IMR-90 (cell line): ENCODE data around the gene NUDCD3. TPM values are rescaled to one million over a fixed set of nuclear protein-coding genes. Genes with fewer than 3 reads are reported as not detected.

Source experiments
- ATAC-seq: fragments of 200-7000 bp; cut with Tn5 transposase; 2 replicates; pipeline ENCODE4 v1.9.1; 2020; ENCODE audit warnings: low read depth, mild to moderate bottlenecking, moderate library complexity
- BruUV-seq: library from RNA; stranded (reverse); fragments of 400-500 nt; replicated peaks from 2 replicates; lab custom pipeline; 2021; lab: Mats Ljungman, UMichigan
- CTCF ChIA-PET: fragments of 300-600 bp; formaldehyde crosslinking; extraction: SDS; loops from one replicate; lab custom pipeline; 2021; ENCODE audit warnings: antibody characterized with exemption; lab: Yijun Ruan, JAX
- POLR2A ChIA-PET: fragments of 300-600 bp; sonication (Branson Sonifier 250); formaldehyde crosslinking; loops from one replicate; lab custom pipeline; 2022; ENCODE audit warnings: antibody characterized with exemption; ENCODE audit not compliant: unreplicated experiment; lab: Charles Lee
- DNase-seq: peaks from one replicate; pipeline ENCODE4 v3.0.0; 2013
- H2AFZ ChIP-seq: replicated peaks from 2 replicates; pipeline ENCODE3; 2013; ENCODE audit warnings: low read length, mild to moderate bottlenecking; ENCODE audit not compliant: poor library complexity
- H2AK5ac ChIP-seq: 2 replicates; pipeline ENCODE4 v1.6.1; 2013; ENCODE audit warnings: low read depth, low read length, inconsistent platforms
- H2AK9ac ChIP-seq: replicated peaks from 2 replicates; pipeline ENCODE3; 2013; ENCODE audit warnings: mild to moderate bottlenecking, low read depth, low read length, moderate library complexity; ENCODE audit not compliant: poor library complexity
- H2BK120ac ChIP-seq: 2 replicates; pipeline ENCODE4 v1.6.1; 2013; ENCODE audit warnings: low read depth, low read length, inconsistent platforms
- H2BK15ac ChIP-seq: 3 replicates; pipeline ENCODE4 v1.6.1; 2013; ENCODE audit warnings: low read depth, low read length, inconsistent platforms
- H2BK20ac ChIP-seq: 2 replicates; pipeline ENCODE4 v1.6.1; 2013; ENCODE audit warnings: low read depth, mild to moderate bottlenecking, inconsistent platforms, low read length, moderate library complexity
- H2BK5ac ChIP-seq: 2 replicates; pipeline ENCODE4 v1.6.1; 2013; ENCODE audit warnings: mild to moderate bottlenecking, low read depth, low read length, inconsistent platforms; ENCODE audit not compliant: poor library complexity, severe bottlenecking
- H3K14ac ChIP-seq: replicated peaks from 2 replicates; pipeline ENCODE4 v1.6.1; 2013; ENCODE audit warnings: low read depth, low read length, inconsistent platforms
- H3K18ac ChIP-seq: 2 replicates; pipeline ENCODE4 v1.6.1; 2013; ENCODE audit warnings: low read depth, low read length, control low read depth
- H3K23ac ChIP-seq: 2 replicates; pipeline ENCODE4 v1.6.1; 2013; ENCODE audit warnings: low read depth, low read length, inconsistent platforms
- H3K27ac ChIP-seq: 2 replicates; pipeline ENCODE4 v1.5.1; 2013; ENCODE audit warnings: mild to moderate bottlenecking, control low read depth, low read length; ENCODE audit not compliant: insufficient read depth
- H3K27me3 ChIP-seq: 2 replicates; pipeline ENCODE4 v1.6.1; 2013; ENCODE audit warnings: low read length; ENCODE audit not compliant: control insufficient read depth, insufficient read depth
- H3K36me3 ChIP-seq: 2 replicates; pipeline ENCODE4 v1.6.1; 2013; ENCODE audit warnings: low read length, mixed read lengths; ENCODE audit not compliant: control insufficient read depth, insufficient read depth
- H3K4ac ChIP-seq: 2 replicates; pipeline ENCODE4 v1.6.1; 2013; ENCODE audit warnings: low read depth, low read length, inconsistent platforms
- H3K4me1 ChIP-seq: 2 replicates; pipeline ENCODE4 v1.6.1; 2013; ENCODE audit warnings: low read length, mixed read lengths; ENCODE audit not compliant: control insufficient read depth, insufficient read depth
- H3K4me2 ChIP-seq: 2 replicates; pipeline ENCODE4 v1.6.1; 2013; ENCODE audit warnings: low read depth, mild to moderate bottlenecking, control low read depth, low read length, moderate library complexity
- H3K4me3 ChIP-seq: 2 replicates; pipeline ENCODE4 v1.5.1; 2013; ENCODE audit warnings: low read depth, mild to moderate bottlenecking, control low read depth, low read length, moderate library complexity; ENCODE audit not compliant: insufficient read depth
- H3K56ac ChIP-seq: 2 replicates; pipeline ENCODE4 v1.6.1; 2013; ENCODE audit warnings: low read length, inconsistent platforms; ENCODE audit not compliant: insufficient read depth; ENCODE audit errors: extremely low read depth
- H3K79me1 ChIP-seq, 2 experiments: 2 replicates each; pipeline ENCODE4 v1.6.1; 2013; ENCODE audit warnings: low read length in 2 of 2, inconsistent platforms in 1 of 2, low read depth in 1 of 2
- H3K9ac ChIP-seq: 2 replicates; pipeline ENCODE4 v1.6.1; 2013; ENCODE audit warnings: low read depth, low read length, control low read depth
- H3K9me1 ChIP-seq: 2 replicates; pipeline ENCODE4 v1.6.1; 2013; ENCODE audit warnings: low read length, inconsistent platforms; ENCODE audit not compliant: insufficient read depth
- H3K9me3 ChIP-seq: 2 replicates; pipeline ENCODE4 v1.6.1; 2013; ENCODE audit warnings: low read length; ENCODE audit not compliant: control insufficient read depth, insufficient read depth
- H4K20me1 ChIP-seq: 2 replicates; pipeline ENCODE4 v1.6.1; 2013; ENCODE audit warnings: low read length, inconsistent platforms; ENCODE audit not compliant: insufficient read depth
- H4K5ac ChIP-seq: 2 replicates; pipeline ENCODE4 v1.6.1; 2013; ENCODE audit warnings: mild to moderate bottlenecking, low read depth, low read length, control low read depth
- H4K8ac ChIP-seq, 2 experiments: 2 replicates each; pipeline ENCODE4 v1.6.1; 2013; ENCODE audit warnings: low read depth in 2 of 2, low read length in 2 of 2, control low read depth in 1 of 2, inconsistent platforms in 1 of 2
- H4K91ac ChIP-seq: 2 replicates; pipeline ENCODE4 v1.6.1; 2013; ENCODE audit warnings: low read depth, low read length, inconsistent platforms; ENCODE audit not compliant: insufficient read depth
- BHLHE40 ChIP-seq: fragments of 150-350 bp; IDR thresholded peaks from 2 replicates; pipeline ENCODE4 v1.6.1; 2016; ENCODE audit warnings: mild to moderate bottlenecking, low read depth, low read length
- CEBPB ChIP-seq: IDR thresholded peaks from 2 replicates; pipeline ENCODE4 v1.6.1; 2012; ENCODE audit warnings: low read depth, low read length, improper control_type of control experiment
- CHD1 ChIP-seq: IDR thresholded peaks from 2 replicates; pipeline ENCODE4 v1.6.1; 2012; ENCODE audit warnings: low read depth, low read length, improper control_type of control experiment
- CTCF ChIP-seq: conservative IDR thresholded peaks from 2 replicates; pipeline ENCODE4 v1.5.1; 2012; ENCODE audit warnings: mild to moderate bottlenecking, low read depth, low read length, improper control_type of control experiment
- ELK1 ChIP-seq: fragments of 150-350 bp; IDR thresholded peaks from 2 replicates; pipeline ENCODE4 v1.6.1; 2016; ENCODE audit warnings: low read depth, mild to moderate bottlenecking, low read length, moderate library complexity, borderline replicate concordance
- FOS ChIP-seq: fragments of 150-350 bp; IDR thresholded peaks from 2 replicates; pipeline ENCODE4 v1.6.1; 2016; ENCODE audit warnings: low read depth, low read length
- MAFK ChIP-seq: IDR thresholded peaks from 2 replicates; pipeline ENCODE4 v1.6.1; 2012; ENCODE audit warnings: low read depth, low read length, improper control_type of control experiment
- MAZ ChIP-seq: IDR thresholded peaks from 2 replicates; pipeline ENCODE4 v1.6.1; 2012; ENCODE audit warnings: low read depth, mild to moderate bottlenecking, low read length, improper control_type of control experiment, moderate library complexity, borderline replicate concordance
- MXI1 ChIP-seq: IDR thresholded peaks from 2 replicates; pipeline ENCODE4 v1.6.1; 2012; ENCODE audit warnings: low read depth, mild to moderate bottlenecking, low read length, moderate library complexity, borderline replicate concordance
- NFE2L2 ChIP-seq: fragments of 150-350 bp; IDR thresholded peaks from 2 replicates; pipeline ENCODE4 v1.6.1; 2016; ENCODE audit warnings: low read depth, mild to moderate bottlenecking, low read length
- POLR2A ChIP-seq: IDR thresholded peaks from 2 replicates; pipeline ENCODE4 v1.6.1; 2012; ENCODE audit warnings: mild to moderate bottlenecking, low read depth, low read length
- RAD21 ChIP-seq: IDR thresholded peaks from 2 replicates; pipeline ENCODE4 v1.6.1; 2012; ENCODE audit warnings: low read length, improper control_type of control experiment
- RCOR1 ChIP-seq: IDR thresholded peaks from 2 replicates; pipeline ENCODE4 v1.6.1; 2012; ENCODE audit warnings: mild to moderate bottlenecking, low read length, improper control_type of control experiment; ENCODE audit not compliant: insufficient replicate concordance
- RFX5 ChIP-seq: IDR thresholded peaks from 2 replicates; pipeline ENCODE4 v1.8.0; 2012; ENCODE audit warnings: low read depth, mild to moderate bottlenecking, low read length, moderate library complexity
- SMC3 ChIP-seq: fragments of 150-350 bp; IDR thresholded peaks from 2 replicates; pipeline ENCODE4 v1.6.1; 2016; ENCODE audit warnings: low read depth, mild to moderate bottlenecking, antibody characterized with exemption, low read length, moderate library complexity
- USF2 ChIP-seq: fragments of 150-350 bp; IDR thresholded peaks from 2 replicates; pipeline ENCODE4 v1.6.1; 2017; ENCODE audit warnings: mild to moderate bottlenecking, antibody characterized with exemption, low read length, low read depth
- WGBS, 2 experiments: methylation state at CpG; one replicate each; pipeline versions ENCODE4 v1.1.5 to v1.1.7; 2013; ENCODE audit warnings: missing lambda C conversion rate in 2 of 2; ENCODE audit not compliant: insufficient read length in 1 of 2; ENCODE audit errors: extremely low coverage in 2 of 2; 5-methylcytosine and 5-hydroxymethylcytosine counted together
- dilution Hi-C: fragments of 300-500 bp; cut with HindIII; formaldehyde crosslinking; loops from one replicate; pipeline ENCODE4 v1.14.3; 2018; ENCODE audit warnings: low sequenced_read_pairs; ENCODE audit not compliant: unreplicated experiment
- in situ Hi-C: fragments of 300-500 bp; cut with MboI; formaldehyde crosslinking; loops from 3 replicates; pipeline ENCODE4 v1.14.3; 2019; ENCODE audit warnings: low sequenced_read_pairs, inconsistent platforms, mixed read lengths
- intact Hi-C: fragments of 100-400 bp; cut with micrococcal nuclease; formaldehyde crosslinking; loops from 2 replicates; pipeline ENCODE4 v1.10.0; 2022
- polyA plus RNA-seq, 3 experiments: library from polyadenylated mRNA; depleted of rRNA; stranded (reverse); fragments of >200 nt; gene quantifications; 2 replicates each; pipeline ENCODE4 v1.2.3, GENCODE V29; 2012; ENCODE audit warnings: low replicate concordance in 1 of 3
- total RNA-seq: library from RNA; depleted of rRNA; stranded (reverse); fragments of >200 nt; gene quantifications from 2 replicates; pipeline ENCODE4 v1.2.3, GENCODE V29; 2012

Gene NUDCD3
- total and polyA plus RNA-seq, 2 of the 4 experiments (the other 2 are of a cell fraction), result 49.5 to 76.0 TPM

GRCh38 chr7:44334734-44335097 lies 155.7 kb downstream of the NUDCD3 start:
- no peak overlapping the region for H3K27ac ChIP-seq
- no peak overlapping the region for H2AK9ac ChIP-seq
- H3K4me2 ChIP-seq, result no peak overlapping the region
- no peak overlapping the region for H2AK5ac ChIP-seq
- BruUV-seq, result no TSS peak
- H3K9me3 ChIP-seq, result peaks cover 3% of the 10 kb centered on the region
- H3K27me3 ChIP-seq, result peaks cover 19% of the 10 kb centered on the region
- H3K4me1 ChIP-seq, result no peaks in the 10 kb centered on the region
- H3K9ac ChIP-seq, result no peak overlapping the region
- intact Hi-C loops (no loop called here), in situ Hi-C loops (no loop called here), dilution Hi-C loops (no loop called here)
- H2BK20ac ChIP-seq, result no peak overlapping the region
- ATAC-seq (no peak), DNase-seq (no peak)
- TF ChIP-seq USF2 (no peak), CHD1 (no peak), RAD21 (no peak), SMC3 (no peak), MXI1 (no peak), BHLHE40 (no peak), RFX5 (no peak), MAZ (no peak), MAFK (no peak), FOS (no peak), ELK1 (no peak), RCOR1 (no peak), CEBPB (no peak), POLR2A (no peak), NFE2L2 (no peak), CTCF (no peak)
- H2BK5ac ChIP-seq, result no peak overlapping the region
- H2BK15ac ChIP-seq, result no peak overlapping the region
- H4K91ac ChIP-seq, result no peak overlapping the region
- no peaks in the 10 kb centered on the region for H3K36me3 ChIP-seq
- 90% methylated on average over 2 of the region's 11 CpGs; no CpG with 5 or more reads in 1 of the 2 experiments for WGBS, 2 experiments
- H2BK120ac ChIP-seq, result no peak overlapping the region
- H3K9me1 ChIP-seq, result no peaks in the 10 kb centered on the region
- CTCF ChIA-PET, result no interaction called here
- no peak overlapping the region for H4K8ac ChIP-seq
- no peak overlapping the region for H4K5ac ChIP-seq
- no peak overlapping the region for H3K56ac ChIP-seq
- H3K14ac ChIP-seq, result no peak overlapping the region
- no peak overlapping the region for H3K23ac ChIP-seq
- H4K20me1 ChIP-seq, result no peaks in the 10 kb centered on the region
- H2AFZ ChIP-seq, result no peak overlapping the region
- no peak overlapping the region for H3K4ac ChIP-seq
- H3K79me1 ChIP-seq, result no peaks in the 10 kb centered on the region
- POLR2A ChIA-PET, result no interaction called here
- H3K18ac ChIP-seq, result no peak overlapping the region
- no peak overlapping the region for H3K4me3 ChIP-seq
